T-helper 17 cell (primary cell): ENCODE data around the gene SF3B2. TPM values are rescaled to one million over a fixed set of nuclear protein-coding genes. Genes with fewer than 3 reads are reported as not detected.
"Not testable (repeated sequence)": the region's sequence is repeated elsewhere in the genome, so short reads cannot be mapped to it uniquely, and the experiment has no call there.

ENCODE experiments used
- ATAC-seq: fragments of 150-1000 bp; cut with Tn5 transposase; 2 replicates; pipeline ENCODE4 v1.10.0; 2021; ENCODE audit warnings: mild to moderate bottlenecking, moderate library complexity
- DNase-seq, 3 donors: peaks; one replicate each; pipeline versions ENCODE4 v3.0.0 to v3.0.0-alpha.2; 2020 to 2021
- H3K9me3 ChIP-seq: one replicate; pipeline ENCODE4 v1.7.0; 2013; ENCODE audit warnings: low read length, mild to moderate bottlenecking; ENCODE audit not compliant: control insufficient read depth, poor library complexity, severe bottlenecking
- H3K27ac Mint-ChIP-seq: one replicate; pipeline ENCODE4 v1.8.0; 2022; ENCODE audit warnings: mild to moderate bottlenecking, moderate library complexity, mixed read lengths
- H3K27me3 Mint-ChIP-seq: one replicate; pipeline ENCODE4 v1.8.0; 2022; ENCODE audit warnings: mixed read lengths
- H3K36me3 Mint-ChIP-seq: one replicate; pipeline ENCODE4 v1.8.0; 2022; ENCODE audit warnings: low read depth, mixed read lengths
- H3K4me1 Mint-ChIP-seq: one replicate; pipeline ENCODE4 v1.8.0; 2022; ENCODE audit warnings: mild to moderate bottlenecking, mixed read lengths
- H3K4me3 Mint-ChIP-seq: one replicate; pipeline ENCODE4 v1.8.0; 2022; ENCODE audit warnings: mild to moderate bottlenecking, moderate library complexity, mixed read lengths
- total RNA-seq, 4 donors: library from RNA in 2 of 4; stranded (reverse) in 2 of 4; gene quantifications; one replicate each; pipeline ENCODE4 v1.2.3 and lab custom pipeline; 2022 to 2026

The SF3B2 gene
- total RNA-seq, 2 donors from 2014 or later, result 187 to 208 TPM

GRCh38 chr11:66022401-66023185 lies 29.6 kb upstream of the SF3B2 start:
- Mint-ChIP-seq H3K27me3 (peaks cover 5% of the 10 kb centered on the region), H3K27ac (peak overlapping the region; percentile 63), H3K36me3 (no peaks in the 10 kb centered on the region), H3K4me3 (peak overlapping the region; percentile 77), H3K4me1 (peaks cover 12% of the 10 kb centered on the region)
- peak; percentile 95 for ATAC-seq
- H3K9me3 ChIP-seq, result no peaks in the 10 kb centered on the region
- DNase-seq, result peak; percentile 63 to 81 (median 67)

GRCh38 chr11:66023186-66023440 lies 29.1 kb upstream of the SF3B2 start:
- DNase-seq, ATAC-seq, H3K27ac Mint-ChIP-seq, H3K36me3 Mint-ChIP-seq, H3K4me3 Mint-ChIP-seq, H3K9me3 ChIP-seq, H3K27me3 Mint-ChIP-seq: not testable (repeated sequence)
- peaks cover 12% of the 10 kb centered on the region for H3K4me1 Mint-ChIP-seq

- H3K4me1 Mint-ChIP-seq, result peaks cover 11% of the 10 kb centered on the region
- DNase-seq (no peak), ATAC-seq (no peak)
- H3K27ac Mint-ChIP-seq, result no peak within 1 kb of the TSS
- peaks cover 10% of the 10 kb centered on the region for H3K27me3 Mint-ChIP-seq
- no peaks in the 10 kb centered on the region for H3K36me3 Mint-ChIP-seq
- H3K9me3 ChIP-seq, result no peaks in the 10 kb centered on the region
- no peak within 1 kb of the TSS for H3K4me3 Mint-ChIP-seq
Observed at GRCh38 chr11:66026017-66026529, 26.1 kb upstream of the SF3B2 start, which contains the start of gene CATSPER1. Gene CATSPER1, minus strand, starts transcription at chr11:66026479. Its CDS starts 100 bp downstream, at chr11:66026379.

GRCh38 chr11:66032957-66033735 lies 19.0 kb upstream of the SF3B2 start:
- H3K36me3 Mint-ChIP-seq, result no peaks in the 10 kb centered on the region
- no peak overlapping the region for H3K4me3 Mint-ChIP-seq
- no peak overlapping the region for H3K27ac Mint-ChIP-seq
- DNase-seq, result no peak
- H3K4me1 Mint-ChIP-seq, result peaks cover 4% of the 10 kb centered on the region
- ATAC-seq, result no peak
- H3K9me3 ChIP-seq, result no peaks in the 10 kb centered on the region
- H3K27me3 Mint-ChIP-seq, result peaks cover 20% of the 10 kb centered on the region

GRCh38 chr11:66035653-66036333 lies 16.4 kb upstream of the SF3B2 start:
- no peaks in the 10 kb centered on the region for H3K9me3 ChIP-seq
- peaks cover 4% of the 10 kb centered on the region for H3K4me1 Mint-ChIP-seq
- H3K4me3 Mint-ChIP-seq, result no peak overlapping the region
- DNase-seq (no peak), ATAC-seq (no peak)
- H3K27me3 Mint-ChIP-seq, result peaks cover 22% of the 10 kb centered on the region
- no peak overlapping the region for H3K27ac Mint-ChIP-seq
- H3K36me3 Mint-ChIP-seq, result no peaks in the 10 kb centered on the region

- peaks cover 4% of the 10 kb centered on the region for H3K4me1 Mint-ChIP-seq
- ATAC-seq, result no peak
- H3K27me3 Mint-ChIP-seq, result peaks cover 22% of the 10 kb centered on the region
- no peak overlapping the region for H3K27ac Mint-ChIP-seq
- no peaks in the 10 kb centered on the region for H3K9me3 ChIP-seq
- DNase-seq, result no peak
- H3K4me3 Mint-ChIP-seq, result no peak overlapping the region
- no peaks in the 10 kb centered on the region for H3K36me3 Mint-ChIP-seq
Observed at GRCh38 chr11:66036334-66036710, 15.8 kb upstream of the SF3B2 start.

- H3K27ac Mint-ChIP-seq, result no peak overlapping the region
- H3K4me3 Mint-ChIP-seq, result no peak overlapping the region
- ATAC-seq (no peak), DNase-seq (no peak)
- no peaks in the 10 kb centered on the region for H3K36me3 Mint-ChIP-seq
- H3K9me3 ChIP-seq, result no peaks in the 10 kb centered on the region
- H3K4me1 Mint-ChIP-seq, result peaks cover 4% of the 10 kb centered on the region
- H3K27me3 Mint-ChIP-seq, result peaks cover 22% of the 10 kb centered on the region
Observed at GRCh38 chr11:66037327-66037726, 14.8 kb upstream of the SF3B2 start.

GRCh38 chr11:66039765-66040164 lies 12.4 kb upstream of the SF3B2 start:
- Mint-ChIP-seq H3K4me3 (no peak overlapping the region), H3K36me3 (no peaks in the 10 kb centered on the region), H3K27me3 (peaks cover 20% of the 10 kb centered on the region), H3K27ac (no peak overlapping the region), H3K4me1 (peaks cover 5% of the 10 kb centered on the region)
- ATAC-seq (no peak), DNase-seq (no peak)
- no peaks in the 10 kb centered on the region for H3K9me3 ChIP-seq

GRCh38 chr11:66042227-66042995 lies 9.8 kb upstream of the SF3B2 start:
- H3K4me3 Mint-ChIP-seq, result no peak overlapping the region
- no peaks in the 10 kb centered on the region for H3K9me3 ChIP-seq
- ATAC-seq, result no peak
- H3K27me3 Mint-ChIP-seq, result peaks cover 10% of the 10 kb centered on the region
- peaks cover 5% of the 10 kb centered on the region for H3K4me1 Mint-ChIP-seq
- no peaks in the 10 kb centered on the region for H3K36me3 Mint-ChIP-seq
- no peak overlapping the region for H3K27ac Mint-ChIP-seq
- no peak for DNase-seq

GRCh38 chr11:66042996-66043906 lies 8.9 kb upstream of the SF3B2 start:
- H3K4me3 Mint-ChIP-seq, result no peak overlapping the region
- H3K27me3 Mint-ChIP-seq, result peaks cover 5% of the 10 kb centered on the region
- DNase-seq, result no peak
- no peaks in the 10 kb centered on the region for H3K9me3 ChIP-seq
- peaks cover 5% of the 10 kb centered on the region for H3K4me1 Mint-ChIP-seq
- H3K27ac Mint-ChIP-seq, result no peak overlapping the region
- no peak for ATAC-seq
- H3K36me3 Mint-ChIP-seq, result no peaks in the 10 kb centered on the region

GRCh38 chr11:66044757-66045156 lies 7.4 kb upstream of the SF3B2 start:
- no peaks in the 10 kb centered on the region for H3K27me3 Mint-ChIP-seq
- ATAC-seq (peak; percentile 5), DNase-seq (no peak)
- H3K4me3 Mint-ChIP-seq, result no peak overlapping the region
- H3K9me3 ChIP-seq, result no peaks in the 10 kb centered on the region
- no peaks in the 10 kb centered on the region for H3K36me3 Mint-ChIP-seq
- H3K27ac Mint-ChIP-seq, result peak overlapping the region; percentile 27
- H3K4me1 Mint-ChIP-seq, result peaks cover 5% of the 10 kb centered on the region

GRCh38 chr11:66045177-66045639 lies 7.0 kb upstream of the SF3B2 start:
- Mint-ChIP-seq H3K36me3 (no peaks in the 10 kb centered on the region), H3K4me1 (peaks cover 5% of the 10 kb centered on the region), H3K4me3 (no peak overlapping the region), H3K27ac (peak overlapping the region; percentile 27), H3K27me3 (no peaks in the 10 kb centered on the region)
- no peaks in the 10 kb centered on the region for H3K9me3 ChIP-seq
- peak; percentile 99 for ATAC-seq
- peak; percentile 75 to 83 (median 78) for DNase-seq
